ENCODE data around the gene WRAP53.

- TF ChIP-seq CTCF (IDR thresholded peaks at IDR 0.05), result no peak
- no peak for TF ChIP-seq POLR2AphosphoS5 (IDR thresholded peaks at IDR 0.05)
- no peak for TF ChIP-seq POLR2A (IDR thresholded peaks at IDR 0.05)
Observed at GRCh38 chr17:7646457-7646856, 41.8 kb upstream of the WRAP53 start.
